ENCODE measurements around the gene OR1C1. TPM values are rescaled to one million over a fixed set of nuclear protein-coding genes. Genes with fewer than 3 reads are reported as not detected.
"Not testable (repeated sequence)": the region's sequence is repeated elsewhere in the genome, so short reads cannot be mapped to it uniquely, and the experiment has no call there.

The OR1C1 gene
- total and polyA plus RNA-seq, 2 donors (not counting 1 experiment from before 2014, with no cell fraction given): not detected

- TF ChIP-seq EZH2 (IDR thresholded peaks at IDR 0.05; ENCODE audit: borderline replicate concordance, insufficient read depth, low read depth, low read length, poor library complexity, severe bottlenecking): no peak
- no peak for TF ChIP-seq CTCF (IDR thresholded peaks at IDR 0.05)
- H3K36me3 ChIP-seq (replicated peaks in 1 of 2; ENCODE audit: control extremely low read depth in 1 of 2, control insufficient read depth in 1 of 2, extremely low read depth in 1 of 2, insufficient read depth in 2 of 2, low read length in 1 of 2): no peaks in the 10 kb centered on the region
- H4K20me1 ChIP-seq (ENCODE audit: control insufficient read depth, insufficient read depth, low read length, poor library complexity, severe bottlenecking): no peaks in the 10 kb centered on the region
- H3K9ac ChIP-seq (ENCODE audit: low read length): no peak overlapping the region
- H3K9me3 ChIP-seq (ENCODE audit: control extremely low read depth in 1 of 3, control insufficient read depth in 2 of 3, insufficient read depth in 1 of 3, low read length in 2 of 3): no peaks in the 10 kb centered on the region
- ATAC-seq (ENCODE audit: low read depth) (no peak), DNase-seq (no peak)
- Mint-ChIP-seq H3K9me3 (ENCODE audit: insufficient read depth) (no peaks in the 10 kb centered on the region), H3K27me3 (no peaks in the 10 kb centered on the region), H3K27ac (no peak overlapping the region), H3K4me3 (no peak overlapping the region), H3K4me1 (no peaks in the 10 kb centered on the region)
- H3K79me2 ChIP-seq (ENCODE audit: control insufficient read depth, insufficient read depth, low read length): no peaks in the 10 kb centered on the region
- no peaks in the 10 kb centered on the region for H3K4me1 ChIP-seq (ENCODE audit: control insufficient read depth in 2 of 2, insufficient read depth in 2 of 2, low read length in 2 of 2)
- CTCF ChIA-PET: no interaction called here
- intact Hi-C loops (cut with micrococcal nuclease): no loop called here
- H2AFZ ChIP-seq (ENCODE audit: insufficient read depth, low read depth, low read length, poor library complexity, severe bottlenecking): no peak overlapping the region
- H3K27ac ChIP-seq (ENCODE audit: low read length in 2 of 2): no peak overlapping the region
- no peak overlapping the region for H3K4me2 ChIP-seq (replicated peaks; ENCODE audit: low read depth, low read length, poor library complexity, severe bottlenecking)
- no peak overlapping the region for H3K4me3 ChIP-seq (ENCODE audit: control extremely low read depth in 1 of 5, extremely low read depth in 1 of 5, insufficient read depth in 1 of 5, low read depth in 2 of 5, low read length in 4 of 5)
- no peaks in the 10 kb centered on the region for H3K27me3 ChIP-seq (replicated peaks in 1 of 4; ENCODE audit: control extremely low read depth in 1 of 4, control insufficient read depth in 3 of 4, insufficient read depth in 4 of 4, low read length in 3 of 4)
- POLR2A ChIA-PET: no interaction called here
Observed at GRCh38 chr1:247769603-247770002, 9.2 kb upstream of the OR1C1 start.

- H3K9ac ChIP-seq (ENCODE audit: low read length); H3K4me1 Mint-ChIP-seq: not testable (repeated sequence)
Observed at GRCh38 chr1:247754311-247754710, 6.0 kb downstream of the OR1C1 start.

More at GRCh38 chr1:247754311-247754710, 6.0 kb downstream of the OR1C1 start:
- H3K9me3 Mint-ChIP-seq (ENCODE audit: insufficient read depth); H3K4me3 Mint-ChIP-seq; H3K27ac Mint-ChIP-seq; DNase-seq; POLR2A ChIA-PET; H4K20me1 ChIP-seq (ENCODE audit: control insufficient read depth, insufficient read depth, low read length, poor library complexity, severe bottlenecking); CTCF ChIA-PET; H2AFZ ChIP-seq (ENCODE audit: insufficient read depth, low read depth, low read length, poor library complexity, severe bottlenecking); H3K27me3 Mint-ChIP-seq; H3K27ac ChIP-seq (ENCODE audit: low read length in 2 of 2); ATAC-seq (ENCODE audit: low read depth); H3K36me3 ChIP-seq (replicated peaks in 1 of 2; ENCODE audit: control extremely low read depth in 1 of 2, control insufficient read depth in 1 of 2, extremely low read depth in 1 of 2, insufficient read depth in 2 of 2, low read length in 1 of 2); H3K4me3 ChIP-seq (ENCODE audit: control extremely low read depth in 1 of 5, extremely low read depth in 1 of 5, insufficient read depth in 1 of 5, low read depth in 2 of 5, low read length in 4 of 5); H3K4me1 ChIP-seq (ENCODE audit: control insufficient read depth in 2 of 2, insufficient read depth in 2 of 2, low read length in 2 of 2); H3K4me2 ChIP-seq (replicated peaks; ENCODE audit: low read depth, low read length, poor library complexity, severe bottlenecking); H3K79me2 ChIP-seq (ENCODE audit: control insufficient read depth, insufficient read depth, low read length); intact Hi-C loops (cut with micrococcal nuclease); H3K27me3 ChIP-seq (replicated peaks in 1 of 4; ENCODE audit: control extremely low read depth in 1 of 4, control insufficient read depth in 3 of 4, insufficient read depth in 4 of 4, low read length in 3 of 4): not testable (repeated sequence)
- WGBS (ENCODE audit: insufficient coverage): no CpG with 5 or more reads among the region's 1 CpG
- peaks cover 0 to 13% (median 4%) of the 10 kb centered on the region in 3 donors for H3K9me3 ChIP-seq (ENCODE audit: control extremely low read depth in 1 of 3, control insufficient read depth in 2 of 3, insufficient read depth in 1 of 3, low read length in 2 of 3)
